ENCODE measurements around the gene PLVAP. TPM values are rescaled to one million over a fixed set of nuclear protein-coding genes. Genes with fewer than 3 reads are reported as not detected.

The PLVAP gene
- total and polyA plus RNA-seq, 9 of the 15 experiments (the other 6 are each of a cell fraction or from before 2014, with no cell fraction given), result 0.09 to 0.84 (median 0.51) TPM; not detected in 4

- TF ChIP-seq ZHX1 (conservative IDR thresholded peaks at IDR 0.05; ENCODE audit: low read length) (no peak), MYC (IDR thresholded peaks at IDR 0.05; ENCODE audit: low read depth, low read length) (0 out of 2 replicates have a peak, but pooled peaks have one; percentile 30), MYC (CRISPR knock-in tag; IDR thresholded peaks at IDR 0.05; ENCODE audit: borderline replicate concordance, low read depth) (0 out of 2 replicates have a peak, but pooled peaks have one; percentile 34), PHF8 (IDR thresholded peaks at IDR 0.05; ENCODE audit: borderline replicate concordance, low read length) (peak; percentile 0; the same call in 1 of the 2 replicates), ZBTB7A (IDR thresholded peaks at IDR 0.05; ENCODE audit: borderline replicate concordance, control insufficient read depth, low read depth, low read length) (peak; percentile 55), ARID4B (CRISPR knock-in tag; IDR thresholded peaks at IDR 0.05) (no peak), SAFB (IDR thresholded peaks at IDR 0.05; ENCODE audit: borderline replicate concordance, low read depth, low read length) (no peak), LARP7 (IDR thresholded peaks at IDR 0.05) (no peak), FOXA3 (CRISPR knock-in tag; conservative IDR thresholded peaks at IDR 0.05 in 1 of 2, IDR thresholded peaks at IDR 0.05 in 1 of 2) (0 out of 4 replicates have a peak, but pooled peaks of 1 of the 2 experiments have one; percentile 35), ZNF778 (CRISPR knock-in tag; IDR thresholded peaks at IDR 0.05) (no peak), SRSF1 (IDR thresholded peaks at IDR 0.05; ENCODE audit: low read depth, low read length) (no peak), ZSCAN32 (CRISPR knock-in tag; IDR thresholded peaks at IDR 0.05) (no peak), ZBTB11 (CRISPR knock-in tag; IDR thresholded peaks at IDR 0.05) (no peak), POLR2B (IDR thresholded peaks at IDR 0.05; ENCODE audit: low read depth, partially characterized antibody) (no peak)
Measured at GRCh38 chr19:17420475-17420924, 43.4 kb upstream of the PLVAP start (continued).

Data from K562 (cell line).